Endothelial cell of umbilical vein (primary cell): ENCODE measurements around the gene APBA3. TPM values are rescaled to one million over a fixed set of nuclear protein-coding genes. Genes with fewer than 3 reads are reported as not detected.

Experiments
- BruUV-seq: library from RNA; stranded (reverse); fragments of 400-500 nt; replicated peaks from 2 replicates; lab custom pipeline; 2021; lab: Mats Ljungman, UMichigan
- CTCF ChIA-PET: fragments of 300-600, 350-600 bp; sonication (Branson Sonifier 250); formaldehyde crosslinking; loops from one replicate; lab custom pipeline; 2021; ENCODE audit warnings: antibody characterized with exemption, inconsistent platforms; lab: Charles Lee
- POLR2A ChIA-PET: fragments of 300-600, 350-600 bp; sonication (Branson Sonifier 250); formaldehyde crosslinking; loops from one replicate; lab custom pipeline; 2021; ENCODE audit warnings: antibody characterized with exemption, inconsistent platforms; lab: Charles Lee
- DNase-seq: peaks from one replicate; pipeline ENCODE4 v3.0.0-alpha.2; 2011; ENCODE audit warnings: low read depth, low spot score
- FAIRE-seq: peaks from 2 replicates; lab custom pipeline; 2011; peaks lifted over from hg19 to GRCh38; lab: Jason Lieb, UNC
- H2AFZ ChIP-seq: 2 replicates; pipeline ENCODE4 v1.6.0; 2012; ENCODE audit warnings: low read depth, low read length, control low read depth, inconsistent platforms
- H3K27ac ChIP-seq: 2 replicates; pipeline ENCODE4 v1.5.1; 2011; ENCODE audit warnings: low read depth, mild to moderate bottlenecking, control low read depth, low read length, moderate library complexity; ENCODE audit not compliant: insufficient read depth
- H3K27me3 ChIP-seq, 2 experiments: 2 replicates each; pipeline versions ENCODE4 v1.6.0 to v1.6.1; 2011; ENCODE audit warnings: low read length in 2 of 2, mixed read lengths in 1 of 2; ENCODE audit not compliant: control insufficient read depth in 2 of 2, insufficient read depth in 2 of 2
- H3K36me3 ChIP-seq, 2 experiments: 2 replicates in 1 of 2; 3 replicates in 1 of 2; pipeline ENCODE4 v1.5.1; 2011; ENCODE audit warnings: low read length in 2 of 2, mild to moderate bottlenecking in 1 of 2, moderate library complexity in 1 of 2; ENCODE audit not compliant: control insufficient read depth in 2 of 2, insufficient read depth in 2 of 2; ENCODE audit errors: extremely low read depth in 1 of 2
- H3K4me1 ChIP-seq: 3 replicates; pipeline ENCODE4 v1.5.1; 2011; ENCODE audit warnings: mild to moderate bottlenecking, low read length; ENCODE audit not compliant: control insufficient read depth, insufficient read depth; ENCODE audit errors: extremely low read depth
- H3K4me2 ChIP-seq: 2 replicates; pipeline ENCODE4 v1.6.1; 2011; ENCODE audit warnings: low read length, control low read depth, mixed read lengths; ENCODE audit not compliant: insufficient read depth
- H3K4me3 ChIP-seq, 3 experiments: fragments of 200-600 bp in 1 of 3; sonication (generic), shearing (Covaris generic) in 1 of 3; replicated peaks in 1 of 3; 2 replicates each; pipeline ENCODE4 v1.5.1; 2011 to 2016; ENCODE audit warnings: control low read depth in 3 of 3, low read length in 3 of 3, mild to moderate bottlenecking in 2 of 3, inconsistent platforms in 1 of 3, low read depth in 1 of 3, moderate library complexity in 1 of 3; ENCODE audit not compliant: insufficient read depth in 1 of 3
- H3K79me2 ChIP-seq: 2 replicates; pipeline ENCODE4 v1.6.0; 2012; ENCODE audit warnings: low read length, inconsistent platforms; ENCODE audit not compliant: control insufficient read depth, insufficient read depth
- H3K9ac ChIP-seq: replicated peaks from 2 replicates; pipeline ENCODE3; 2011; ENCODE audit warnings: low read length, control low read depth; ENCODE audit not compliant: insufficient read depth; ENCODE audit errors: extremely low read depth
- H3K9me1 ChIP-seq: replicated peaks from 3 replicates; pipeline ENCODE4 v1.6.0; 2011; ENCODE audit warnings: mild to moderate bottlenecking, low read length; ENCODE audit not compliant: control insufficient read depth, insufficient read depth; ENCODE audit errors: extremely low read depth
- H3K9me3 ChIP-seq: replicated peaks from 2 replicates; pipeline ENCODE4 v1.5.1; 2012; ENCODE audit warnings: low read length, inconsistent platforms; ENCODE audit not compliant: control insufficient read depth, insufficient read depth
- H4K20me1 ChIP-seq: replicated peaks from 2 replicates; pipeline ENCODE3; 2011; ENCODE audit warnings: mild to moderate bottlenecking, low read length; ENCODE audit not compliant: control insufficient read depth, insufficient read depth; ENCODE audit errors: extremely low read depth
- EZH2 ChIP-seq: IDR thresholded peaks from 2 replicates; pipeline ENCODE4 v1.6.1; 2012; ENCODE audit warnings: borderline replicate concordance, low read depth, mild to moderate bottlenecking, moderate library complexity, low read length, inconsistent platforms; ENCODE audit not compliant: severe bottlenecking
- FOS ChIP-seq: IDR thresholded peaks from 2 replicates; pipeline ENCODE4 v1.6.1; 2011; ENCODE audit warnings: mild to moderate bottlenecking, low read length, moderate library complexity, borderline replicate concordance; ENCODE audit not compliant: insufficient read depth
- GATA2 ChIP-seq: IDR thresholded peaks from 2 replicates; pipeline ENCODE4 v1.7.0; 2011; ENCODE audit warnings: low read depth, mild to moderate bottlenecking, moderate library complexity, mixed read lengths, low read length; ENCODE audit not compliant: insufficient read length, insufficient read depth
- JUN ChIP-seq: IDR thresholded peaks from 2 replicates; pipeline ENCODE4 v1.6.1; 2011; ENCODE audit warnings: borderline replicate concordance, low read depth; ENCODE audit not compliant: insufficient read length, insufficient read depth
- MYC ChIP-seq: IDR thresholded peaks from one replicate; pipeline ENCODE4 v1.6.1; 2011; ENCODE audit warnings: mild to moderate bottlenecking, low read depth, low read length
- POLR2A ChIP-seq: IDR thresholded peaks from 2 replicates; pipeline ENCODE4 v1.6.1; 2012; ENCODE audit warnings: low read depth, mild to moderate bottlenecking, control low read depth, low read length
- POLR2AphosphoS5 ChIP-seq: IDR thresholded peaks from 2 replicates; pipeline ENCODE4 v1.6.1; 2012; ENCODE audit warnings: low read depth, mild to moderate bottlenecking, control low read depth, low read length, moderate library complexity; ENCODE audit not compliant: insufficient read depth
- dilution Hi-C: fragments of 300-500 bp; cut with MboI; formaldehyde crosslinking; loops from one replicate; pipeline ENCODE4 v1.15.0; 2019; ENCODE audit warnings: low sequenced_read_pairs; ENCODE audit not compliant: extremely low pct_ligation_motif_present
- intact Hi-C: fragments of 100-400 bp; cut with micrococcal nuclease; formaldehyde crosslinking; loops from one replicate; pipeline ENCODE4 v1.10.0; 2022
- polyA plus RNA-seq, 4 experiments: library from polyadenylated mRNA; depleted of rRNA in 3 of 4; stranded (reverse) in 3 of 4; unstranded in 1 of 4; fragments of >200 nt; gene quantifications; 2 replicates each; pipeline versions ENCODE4 v1.2.1 to v1.2.3, GENCODE V29; 2011 to 2012; ENCODE audit warnings: missing spikeins in 1 of 4
- total RNA-seq: library from RNA; stranded (reverse); gene quantifications from 2 replicates; pipeline ENCODE4 v1.2.3, GENCODE V29; 2021
- TF ChIP-seq, protein P1 (sequence below), 2 donors: IDR thresholded peaks; 1 replicate in 1 of 2; 2 replicates in 1 of 2; pipeline ENCODE4 v1.5.1; 2011; ENCODE audit warnings: low read length in 2 of 2, mild to moderate bottlenecking in 2 of 2, moderate library complexity in 2 of 2, control low read depth in 1 of 2, inconsistent platforms in 1 of 2, low read depth in 1 of 2; ENCODE audit not compliant: insufficient read depth in 1 of 2; ENCODE audit errors: extremely low read depth in 1 of 2
- TF ChIP-seq, protein P2 (sequence below): IDR thresholded peaks from 2 replicates; pipeline ENCODE4 v1.6.1; 2011; ENCODE audit not compliant: insufficient read depth, insufficient read length

APBA3 gene
- total and polyA plus RNA-seq, 2 donors (not counting 3 experiments of a cell fraction or from before 2014, with no cell fraction given) = 23.4 to 25.1 TPM

DNA sequence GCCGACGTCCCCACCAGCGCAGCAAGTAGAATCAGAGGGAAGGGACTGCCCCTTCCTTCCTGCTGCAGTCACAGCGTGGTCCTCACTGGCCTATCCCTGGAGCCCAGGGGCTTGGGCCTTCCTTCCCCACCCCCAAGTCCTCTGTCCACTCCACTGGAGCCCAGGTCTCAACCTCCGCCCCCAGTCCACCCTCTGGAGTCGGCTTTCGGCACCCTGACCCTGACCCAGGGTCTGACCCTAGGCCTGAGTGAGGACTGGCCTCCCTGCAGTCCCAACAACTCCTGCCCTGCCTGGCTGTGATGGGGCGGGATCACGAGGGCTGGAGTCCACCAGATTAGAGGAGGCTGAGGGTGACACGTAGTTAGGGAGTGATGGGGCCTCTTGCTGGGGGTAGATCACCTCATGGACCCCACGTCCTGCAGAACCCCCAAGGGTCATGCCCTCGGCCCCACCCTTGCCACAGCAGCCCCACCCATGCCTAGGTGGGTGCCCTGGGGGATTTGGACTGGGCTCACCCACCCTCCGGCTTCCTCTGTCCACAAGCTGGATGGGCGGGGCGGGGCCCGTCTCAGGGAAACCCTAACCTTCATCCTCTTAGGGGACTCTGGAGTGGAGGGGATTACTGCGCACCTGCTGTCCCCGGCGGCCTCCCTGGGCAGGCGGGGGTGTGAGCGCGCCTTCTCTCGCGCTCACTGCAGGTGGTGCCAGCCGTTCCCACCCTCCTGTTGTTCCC lies 6.7 kb upstream of the APBA3 start:
- dilution Hi-C loops = no loop called here
- no peak overlapping the region for H3K4me3 ChIP-seq
- no peak overlapping the region for H3K9ac ChIP-seq
- H3K9me1 ChIP-seq = no peaks in the 10 kb centered on the region
- peaks cover 11% of the 10 kb centered on the region for H3K4me1 ChIP-seq
- ChIA-PET POLR2A (no interaction called here), CTCF (interaction anchor here (1.0 kb wide), 1 partner anchor 53 kb away, joined by 3 read pairs; no protein-coding TSS in a partner anchor)
- no TSS peak for BruUV-seq
- H4K20me1 ChIP-seq = no peaks in the 10 kb centered on the region
- peaks cover 2 to 10% of the 10 kb centered on the region in 2 experiments for H3K36me3 ChIP-seq
- H3K27ac ChIP-seq = no peak overlapping the region
- H2AFZ ChIP-seq = no peak overlapping the region
- no peak for DNase-seq
- no peaks in the 10 kb centered on the region for H3K27me3 ChIP-seq
- FAIRE-seq = no peak
- H3K79me2 ChIP-seq = peaks cover 3% of the 10 kb centered on the region
- no peak overlapping the region for H3K4me2 ChIP-seq
- TF ChIP-seq POLR2A = no peak
- TF ChIP-seq, protein P1, sequence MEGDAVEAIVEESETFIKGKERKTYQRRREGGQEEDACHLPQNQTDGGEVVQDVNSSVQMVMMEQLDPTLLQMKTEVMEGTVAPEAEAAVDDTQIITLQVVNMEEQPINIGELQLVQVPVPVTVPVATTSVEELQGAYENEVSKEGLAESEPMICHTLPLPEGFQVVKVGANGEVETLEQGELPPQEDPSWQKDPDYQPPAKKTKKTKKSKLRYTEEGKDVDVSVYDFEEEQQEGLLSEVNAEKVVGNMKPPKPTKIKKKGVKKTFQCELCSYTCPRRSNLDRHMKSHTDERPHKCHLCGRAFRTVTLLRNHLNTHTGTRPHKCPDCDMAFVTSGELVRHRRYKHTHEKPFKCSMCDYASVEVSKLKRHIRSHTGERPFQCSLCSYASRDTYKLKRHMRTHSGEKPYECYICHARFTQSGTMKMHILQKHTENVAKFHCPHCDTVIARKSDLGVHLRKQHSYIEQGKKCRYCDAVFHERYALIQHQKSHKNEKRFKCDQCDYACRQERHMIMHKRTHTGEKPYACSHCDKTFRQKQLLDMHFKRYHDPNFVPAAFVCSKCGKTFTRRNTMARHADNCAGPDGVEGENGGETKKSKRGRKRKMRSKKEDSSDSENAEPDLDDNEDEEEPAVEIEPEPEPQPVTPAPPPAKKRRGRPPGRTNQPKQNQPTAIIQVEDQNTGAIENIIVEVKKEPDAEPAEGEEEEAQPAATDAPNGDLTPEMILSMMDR (IDR thresholded peaks at IDR 0.05; ENCODE audit: extremely low read depth in 1 of 2, insufficient read depth in 1 of 2, low read depth in 1 of 2, low read length in 2 of 2) = no peak
- no peak for TF ChIP-seq JUN
- no peak for TF ChIP-seq GATA2
- no peak for TF ChIP-seq MYC
- TF ChIP-seq EZH2 = no peak
- TF ChIP-seq, protein P2, sequence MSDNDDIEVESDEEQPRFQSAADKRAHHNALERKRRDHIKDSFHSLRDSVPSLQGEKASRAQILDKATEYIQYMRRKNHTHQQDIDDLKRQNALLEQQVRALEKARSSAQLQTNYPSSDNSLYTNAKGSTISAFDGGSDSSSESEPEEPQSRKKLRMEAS = no peak
- no peak for TF ChIP-seq POLR2AphosphoS5
- TF ChIP-seq FOS = no peak
- intact Hi-C loops = no loop called here
- no peaks in the 10 kb centered on the region for H3K9me3 ChIP-seq
